HG03060 (cell line): ENCODE data around the gene TMBIM4.
"Not testable (repeated sequence)": the region's sequence is repeated elsewhere in the genome, so short reads cannot be mapped to it uniquely, and the experiment has no call there.

Source experiments
- ATAC-seq: cut with Tn5 transposase; IDR thresholded peaks from one replicate; pipeline ENCODE4 v1.9.1; 2021; ENCODE audit warnings: low read depth, moderate number of reproducible peaks; ENCODE audit not compliant: unreplicated experiment

Gene TMBIM4

DNA sequence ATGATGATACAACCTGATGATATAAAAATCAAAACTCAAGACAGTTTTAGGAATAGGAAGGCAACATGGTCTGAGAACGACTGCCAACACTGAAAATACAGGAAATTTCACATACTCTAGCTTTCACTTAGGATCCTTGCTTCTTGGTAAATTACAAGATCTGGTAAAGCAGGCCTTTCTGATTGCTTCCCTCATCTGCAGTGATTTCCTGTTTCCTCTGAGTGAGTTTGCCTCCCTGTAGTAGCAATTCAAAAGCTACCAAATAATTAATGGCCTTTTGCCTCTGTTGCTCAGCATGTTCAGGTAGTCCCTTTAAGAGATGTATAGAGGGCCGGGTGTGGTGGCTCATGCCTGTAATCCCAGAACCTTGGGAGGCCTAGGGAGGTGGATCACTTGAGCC, 17.2 kb upstream of the TMBIM4 start:
- ATAC-seq, result no peak

DNA sequence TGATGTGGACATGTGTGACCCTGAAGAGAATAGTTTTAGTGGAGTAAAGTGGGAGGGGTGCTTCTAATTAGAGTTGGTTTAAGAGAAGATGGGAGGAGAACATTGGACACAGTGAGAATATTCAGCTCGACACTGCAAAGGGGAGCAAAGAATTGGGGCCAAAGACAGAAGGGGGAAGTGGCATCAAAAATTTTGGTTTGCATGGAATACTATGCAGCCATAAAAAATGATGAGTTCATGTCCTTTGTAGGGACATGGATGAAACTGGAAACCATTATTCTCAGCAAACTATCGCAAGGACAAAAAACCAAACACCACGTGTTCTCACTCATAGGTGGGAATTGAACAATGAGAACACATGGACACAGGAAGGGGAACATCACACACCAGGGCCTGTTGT, 15.0 kb upstream of the TMBIM4 start:
- not testable (repeated sequence) for ATAC-seq

DNA sequence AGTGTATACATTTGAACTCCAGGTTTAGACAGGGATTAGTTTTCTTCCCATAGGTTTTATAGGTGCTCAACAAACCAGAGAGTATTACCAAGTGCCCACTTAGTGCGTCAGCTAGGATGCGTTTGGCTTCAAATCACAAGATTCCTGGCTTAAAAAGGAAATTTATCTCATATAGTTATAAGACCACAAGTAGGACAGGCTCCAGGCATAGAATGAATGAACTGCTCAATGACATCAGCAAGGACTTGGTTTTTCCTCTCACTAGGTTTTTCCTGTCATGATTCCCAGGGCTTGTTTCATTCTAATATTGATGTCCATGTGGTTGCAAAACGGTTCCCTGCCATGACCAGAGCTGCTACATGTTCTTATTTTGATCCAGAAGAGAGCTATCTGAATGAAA, 13.2 kb upstream of the TMBIM4 start:
- ATAC-seq, result no peak

DNA sequence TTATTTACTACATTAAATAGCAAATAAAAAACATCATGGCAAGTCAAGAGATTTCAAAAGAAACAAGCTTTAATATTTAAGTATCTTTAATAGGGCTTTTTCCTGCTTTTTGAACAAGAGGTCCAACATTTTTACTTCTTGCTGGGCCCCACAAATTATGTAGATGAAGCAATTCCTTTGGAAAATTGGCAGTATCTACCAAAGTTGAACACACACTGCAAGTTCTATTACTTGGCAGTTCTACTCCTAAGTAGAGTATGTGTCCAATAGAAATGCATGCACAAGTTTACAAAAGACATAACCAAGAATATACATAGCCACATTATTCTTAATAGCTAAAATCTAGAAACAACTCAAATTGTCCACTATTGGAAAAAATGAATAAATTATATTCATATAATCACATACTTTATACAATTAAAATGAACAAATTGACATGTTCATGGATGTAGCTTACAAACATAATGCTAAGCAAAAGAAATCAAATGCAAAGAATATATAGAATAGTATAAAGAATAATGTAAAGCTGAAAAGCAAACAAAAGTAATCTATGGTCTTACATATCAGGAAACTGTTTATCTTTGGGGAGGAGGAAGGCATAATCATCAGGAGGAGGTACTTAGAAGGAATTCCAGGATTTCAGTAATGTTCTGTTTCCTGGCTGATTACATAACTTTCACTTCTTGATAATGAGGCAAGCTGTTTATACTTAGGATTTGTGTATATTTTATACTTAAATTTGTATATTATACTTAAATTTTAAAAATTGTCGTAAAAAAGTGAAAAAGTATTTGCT, 6.5 kb upstream of the TMBIM4 start:
- ATAC-seq, result no peak

DNA sequence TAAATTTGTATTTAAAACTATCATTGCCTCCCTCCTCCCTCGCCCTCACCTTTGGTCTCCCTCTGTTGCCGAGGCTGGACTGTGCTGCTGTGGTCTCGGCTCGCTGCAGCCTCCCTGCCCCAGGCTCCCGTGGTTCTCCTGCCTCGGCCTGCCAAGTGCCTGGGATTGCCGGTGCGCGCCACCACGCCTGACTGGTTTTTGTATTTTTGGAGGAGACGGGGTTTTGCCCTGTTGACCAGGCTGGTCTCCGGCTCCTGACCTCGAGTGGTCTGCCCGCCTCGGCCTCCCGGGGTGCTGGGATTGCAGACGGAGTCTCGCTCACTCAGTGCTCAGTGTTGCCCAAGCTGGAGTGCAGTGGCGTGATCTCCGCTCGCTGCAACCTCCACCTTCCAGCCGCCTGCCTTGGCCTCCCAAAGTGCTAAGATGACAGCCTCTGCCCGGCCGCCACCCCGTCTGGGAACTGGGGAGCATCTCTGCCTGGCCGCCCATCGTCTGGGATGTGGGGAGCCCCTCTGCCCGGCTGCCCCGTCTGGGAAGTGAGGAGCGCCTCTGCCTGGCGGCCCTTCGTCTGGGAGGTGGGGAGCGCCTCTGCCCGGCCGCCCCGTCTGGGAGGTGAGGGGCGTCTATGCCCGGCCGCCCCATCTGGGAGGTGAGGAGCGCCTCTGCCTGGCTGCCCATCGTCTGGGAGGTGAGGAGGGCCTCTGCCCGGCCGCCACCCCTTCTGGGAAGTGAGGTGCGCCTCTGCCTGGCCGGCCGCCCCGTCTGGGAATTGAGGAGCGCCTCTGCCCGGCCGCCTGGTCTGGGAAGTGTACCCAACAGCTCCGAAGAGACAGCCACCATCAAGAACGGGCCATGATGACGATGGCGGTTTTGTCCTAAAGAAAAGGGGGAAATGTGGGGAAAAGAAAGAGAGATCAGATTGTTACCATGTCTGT, 4.9 kb upstream of the TMBIM4 start:
- ATAC-seq, result not testable (repeated sequence)

DNA sequence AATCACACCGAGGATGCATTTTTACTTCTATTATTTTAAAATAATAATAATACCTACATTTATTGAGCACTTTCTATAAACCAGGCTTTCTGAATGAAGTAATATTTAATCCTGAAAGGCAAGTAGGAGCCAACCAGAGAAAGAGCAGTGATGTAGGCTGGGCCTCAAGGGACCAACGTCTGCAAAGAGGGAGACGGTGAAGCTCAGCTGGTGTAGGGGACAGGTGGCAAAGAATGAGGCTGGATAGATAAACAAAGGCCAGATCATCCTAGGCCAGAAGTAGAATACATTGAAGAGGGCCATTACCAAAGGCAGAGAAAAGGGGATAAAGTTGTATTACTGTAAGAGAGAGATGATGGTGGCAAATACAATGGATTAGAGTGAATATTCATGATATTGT, 810 bp upstream of the TMBIM4 start:
- no peak for ATAC-seq

DNA sequence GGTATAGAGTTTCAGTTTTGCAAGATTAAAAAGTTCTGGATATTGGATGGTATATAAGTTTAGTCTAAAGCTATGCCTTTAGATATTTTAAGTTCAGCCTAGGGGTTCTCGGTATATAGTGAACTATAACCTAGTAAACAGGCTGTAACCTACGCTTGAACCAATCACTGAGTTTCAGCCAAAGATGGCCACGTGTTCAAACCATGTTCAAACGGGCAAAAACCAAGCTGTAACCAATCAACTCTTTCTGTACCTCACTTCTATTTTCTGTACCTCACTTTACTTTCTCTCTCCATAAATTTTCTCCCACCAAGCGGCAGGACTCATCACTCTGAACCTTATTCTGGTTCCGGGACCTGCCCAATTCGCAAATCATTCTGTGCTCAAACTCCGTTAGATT, 1.4 kb downstream of the TMBIM4 start:
- no peak for ATAC-seq

DNA sequence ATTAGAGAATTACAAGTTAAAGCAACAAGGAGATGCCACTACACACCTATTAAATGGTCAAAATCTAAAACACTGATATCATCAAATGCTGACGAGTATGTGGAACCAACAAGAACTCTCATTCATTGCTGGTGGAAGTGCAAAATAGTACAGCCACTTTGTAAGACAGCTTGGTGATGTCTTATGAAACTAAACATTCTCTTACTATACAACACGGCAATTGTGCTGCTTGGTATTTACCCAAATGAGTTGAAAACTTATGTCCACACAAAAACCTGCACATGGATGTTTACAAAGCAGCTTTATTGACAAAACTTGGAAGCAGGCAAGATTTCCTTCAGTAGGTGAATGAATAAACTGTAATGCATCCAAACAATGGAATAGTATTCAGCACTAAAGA, 3.2 kb downstream of the TMBIM4 start:
- ATAC-seq, result no peak

DNA sequence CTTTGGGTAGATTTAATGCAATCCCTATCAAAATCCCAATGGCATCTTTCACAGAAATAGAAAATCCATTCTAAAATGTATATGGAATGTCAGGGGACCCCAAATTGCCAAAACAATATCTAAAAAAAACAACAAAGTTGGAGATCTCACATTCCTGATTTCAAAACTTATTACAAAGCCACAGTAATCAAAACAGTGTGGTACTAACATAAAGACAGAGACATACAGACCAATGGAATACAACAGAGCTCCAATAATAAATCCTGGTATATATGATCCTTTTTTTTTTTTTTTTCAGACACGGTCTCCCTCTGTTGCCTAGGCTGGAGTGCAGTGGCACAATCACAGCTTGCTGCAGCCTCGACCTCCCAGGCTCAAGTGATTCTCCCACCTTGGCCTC, 4.7 kb downstream of the TMBIM4 start:
- no peak for ATAC-seq

DNA sequence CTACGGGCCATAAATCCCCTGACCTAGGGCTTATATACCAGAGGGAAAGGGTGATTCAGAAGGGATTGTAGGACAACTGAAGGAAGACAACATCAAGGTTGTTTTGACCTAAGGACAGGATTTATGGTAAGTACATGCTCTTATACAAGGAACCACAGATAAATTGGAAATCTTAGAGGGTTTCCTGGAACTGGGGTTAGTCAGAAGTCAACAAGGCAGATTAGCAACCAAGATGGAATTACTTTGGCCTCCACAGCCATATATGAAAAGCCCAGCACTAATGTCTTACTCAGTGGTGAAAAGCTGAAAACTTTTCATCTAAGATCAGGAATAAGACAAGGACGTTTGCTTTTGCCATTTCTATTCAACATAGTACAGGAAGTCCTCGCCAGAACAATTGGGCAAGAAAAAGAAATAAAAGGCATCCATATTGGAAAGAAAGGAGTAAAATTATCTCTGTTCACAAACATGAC, 5.4 kb downstream of the TMBIM4 start:
- ATAC-seq, result no peak

DNA sequence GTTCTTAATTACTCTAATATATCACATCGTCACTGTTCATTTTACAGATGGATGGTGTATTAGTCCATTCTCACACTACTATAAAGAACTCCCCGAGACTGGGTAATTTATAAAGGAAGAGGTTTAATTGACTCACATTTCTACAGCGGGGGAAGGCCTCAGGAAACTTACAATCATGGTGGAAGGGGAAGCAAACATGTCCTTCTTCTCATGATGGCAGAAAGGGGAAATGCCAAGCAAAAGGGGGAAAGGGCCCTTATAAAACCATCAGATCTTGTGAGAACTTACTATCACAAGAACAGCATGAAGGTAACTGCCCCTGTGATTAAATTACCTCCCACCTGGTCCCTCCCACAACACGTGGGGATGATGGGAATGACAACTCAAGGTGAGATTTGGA, 6.5 kb downstream of the TMBIM4 start:
- no peak for ATAC-seq

DNA sequence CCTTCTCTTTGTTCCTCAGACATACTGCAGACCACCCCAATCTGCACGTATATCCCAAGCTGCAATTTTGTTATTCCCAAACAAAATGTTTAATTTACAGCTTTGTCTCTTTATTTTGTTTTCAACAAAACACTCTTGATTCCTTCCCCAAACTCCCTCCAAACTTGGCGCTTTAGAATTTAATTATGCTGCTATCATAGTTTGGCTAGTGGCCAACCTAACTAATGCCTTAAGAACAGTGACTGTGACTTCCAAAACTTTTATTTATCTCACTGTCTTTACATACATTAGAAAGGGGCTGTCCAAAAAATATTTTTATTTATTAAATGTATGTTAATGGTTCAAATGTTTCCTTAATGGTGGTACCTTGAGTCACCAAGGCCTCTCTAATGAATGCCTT, 7.1 kb downstream of the TMBIM4 start:
- no peak for ATAC-seq

DNA sequence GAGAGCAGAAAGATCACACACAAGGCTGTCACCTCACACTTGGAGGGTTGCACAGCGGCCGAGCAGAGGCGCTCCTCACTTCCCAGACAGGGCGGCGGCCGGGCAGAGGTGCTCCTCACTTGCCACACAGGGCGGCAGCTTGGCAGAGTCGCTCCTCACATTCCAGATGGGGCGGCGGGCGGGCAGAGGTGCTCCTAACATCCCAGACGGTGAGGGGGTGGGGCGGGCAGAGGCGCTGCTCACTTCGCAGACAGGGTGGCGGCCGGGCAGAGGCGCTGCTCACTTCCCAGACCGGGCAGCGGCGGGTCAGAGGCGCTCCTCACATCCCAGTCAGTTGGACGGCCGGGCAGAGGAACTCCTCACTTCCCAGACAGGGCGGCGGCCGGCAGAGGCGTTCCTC, 9.1 kb downstream of the TMBIM4 start:
- no peak for ATAC-seq

DNA sequence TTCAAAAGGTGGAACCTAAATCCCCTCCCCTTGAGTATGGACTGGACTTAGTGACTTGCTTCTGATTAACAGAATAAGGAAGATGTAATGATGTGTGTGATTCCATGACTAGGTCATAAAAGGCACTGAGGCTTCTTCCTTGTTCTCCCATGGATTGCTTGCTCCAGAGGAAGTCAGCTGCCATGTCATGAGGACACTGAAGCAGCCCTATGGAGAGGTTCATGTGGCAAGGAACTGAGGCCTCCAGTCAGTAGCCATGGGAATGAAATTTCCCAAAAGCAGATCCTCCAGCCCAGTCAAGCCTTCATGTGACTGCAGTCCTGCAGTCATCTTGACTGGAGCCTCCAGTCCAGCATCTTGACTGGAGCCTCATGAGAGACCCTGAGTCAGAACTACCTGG, 10.7 kb downstream of the TMBIM4 start:
- ATAC-seq, result no peak

DNA sequence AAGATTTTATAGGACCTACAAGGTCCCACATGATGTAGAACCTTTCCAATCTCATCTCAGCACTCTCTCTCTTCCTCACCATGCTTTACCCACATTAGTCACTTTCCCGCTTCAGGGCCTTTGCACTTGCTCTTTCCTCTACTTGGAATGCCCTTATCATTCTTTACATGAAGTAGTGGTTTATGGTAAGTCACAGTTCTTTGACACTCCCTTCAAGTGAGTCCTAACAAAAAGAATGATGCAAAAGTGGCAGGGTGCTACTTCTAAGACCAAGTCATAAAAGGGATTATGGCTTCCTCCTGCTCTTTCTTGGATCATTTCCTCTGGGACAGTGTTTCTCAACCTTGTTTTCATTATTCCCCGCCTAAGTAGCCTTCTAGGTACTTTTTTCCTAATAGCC, 13.1 kb downstream of the TMBIM4 start:
- no peak for ATAC-seq

DNA sequence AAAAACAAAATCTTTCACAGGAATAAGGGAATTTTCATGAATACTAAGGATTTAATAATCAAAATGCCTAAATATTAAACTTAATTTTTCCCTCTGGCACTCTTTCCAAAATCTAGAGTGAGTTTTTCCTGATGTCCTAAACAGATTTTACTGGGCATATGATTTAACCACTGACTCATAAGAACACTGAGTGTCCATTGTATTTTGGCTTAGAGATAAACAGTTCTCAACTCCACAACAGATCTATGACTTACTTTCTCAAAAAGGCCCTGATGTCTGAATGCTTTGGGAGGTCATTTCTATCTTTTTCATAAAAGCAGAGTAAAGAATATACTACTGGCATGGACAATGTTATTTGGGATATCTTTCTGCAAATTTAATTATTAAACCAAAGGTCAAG, 15.0 kb downstream of the TMBIM4 start:
- no peak for ATAC-seq

DNA sequence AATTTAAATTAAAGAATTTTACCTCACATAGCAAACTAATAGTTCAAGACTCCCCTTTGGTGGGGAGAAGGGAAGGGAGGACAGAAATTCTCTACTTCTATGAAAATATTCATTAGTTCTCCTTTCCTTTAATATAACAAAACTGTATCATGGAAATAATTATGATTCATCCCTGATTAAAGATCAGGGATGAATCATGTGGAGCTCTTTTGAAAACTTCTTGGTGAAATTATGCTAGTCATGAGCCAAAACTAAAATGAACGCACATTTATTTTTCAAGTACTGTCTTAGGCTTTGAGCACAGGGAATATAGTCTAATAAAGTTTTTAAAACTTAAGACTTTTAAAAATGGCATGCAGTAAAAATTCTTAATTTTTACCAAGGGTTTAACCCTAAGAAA, 17.1 kb downstream of the TMBIM4 start:
- no peak for ATAC-seq

DNA sequence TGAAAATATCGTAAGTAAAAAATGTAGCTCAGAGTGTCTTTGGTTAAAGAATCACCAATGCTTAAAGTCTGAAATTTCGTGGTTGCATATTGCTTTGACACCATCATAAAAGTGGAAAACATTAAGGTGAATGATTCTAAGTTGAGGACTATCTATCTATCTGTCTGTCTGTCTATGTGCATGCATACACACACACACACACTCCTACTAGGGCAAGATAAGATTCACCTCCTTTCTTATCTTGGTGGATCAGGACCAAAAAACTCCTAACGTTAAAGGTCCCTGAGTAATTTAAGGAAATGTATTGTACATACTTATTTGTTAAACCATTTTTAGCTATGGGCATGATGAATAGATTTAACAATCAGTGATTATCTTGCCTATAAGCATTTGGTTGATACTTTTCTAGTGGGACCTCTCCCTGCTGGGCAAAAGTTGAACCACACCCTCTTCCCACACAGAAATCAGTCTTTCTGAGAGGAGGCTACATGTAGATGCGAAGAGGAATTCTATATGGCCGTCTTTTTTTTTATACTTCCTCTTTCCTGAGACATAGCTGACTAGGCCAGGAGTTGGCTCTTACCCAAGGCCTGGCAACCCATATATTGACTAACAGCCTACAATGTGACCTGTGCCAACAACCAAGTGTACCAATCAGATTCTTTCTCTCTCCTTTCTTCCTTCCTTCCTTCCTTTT, 19.9 kb downstream of the TMBIM4 start:
- no peak for ATAC-seq

DNA sequence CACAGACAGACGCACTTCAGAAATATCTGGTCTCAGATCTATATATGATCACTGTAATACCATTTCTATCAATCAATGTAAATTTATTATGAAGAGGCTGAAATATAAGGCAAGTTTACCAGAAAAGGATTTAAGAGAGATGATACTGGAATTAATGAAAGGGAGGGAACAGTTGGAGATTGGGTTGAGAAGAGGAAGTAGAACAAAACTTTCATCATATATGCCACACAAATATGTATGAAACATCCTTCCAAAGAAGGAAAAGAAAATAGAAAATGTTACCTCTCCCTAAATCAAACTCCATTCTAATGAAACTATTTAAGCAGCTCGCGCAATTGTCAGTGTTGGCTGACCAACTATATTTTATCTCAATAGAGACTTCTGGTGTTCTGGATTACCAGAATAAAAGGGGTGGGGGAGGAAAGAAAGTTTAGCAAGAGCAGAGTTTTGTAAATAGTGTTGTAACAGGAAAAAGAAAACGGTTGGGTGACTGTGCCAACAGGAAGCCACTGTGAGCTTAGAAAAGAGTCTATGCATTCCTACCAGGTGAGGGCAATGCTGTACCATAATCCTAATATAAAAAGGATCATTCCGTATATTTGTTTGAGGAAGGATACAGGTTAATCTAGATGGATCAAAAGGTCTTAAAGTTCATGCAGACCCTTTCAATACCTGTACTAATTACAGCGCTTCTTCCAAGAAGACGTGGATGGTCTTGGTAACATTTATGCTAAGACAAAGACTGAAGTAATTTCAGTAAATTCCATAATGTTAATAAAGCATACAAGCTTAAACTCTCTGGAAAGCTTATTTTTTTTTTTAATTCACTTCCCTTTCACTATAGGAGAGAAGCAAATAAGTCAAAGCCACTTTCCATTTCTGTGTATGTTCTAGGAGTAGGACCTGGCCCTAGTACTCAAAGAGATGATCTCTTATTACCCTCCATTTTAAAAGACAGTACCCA, 24.7 kb downstream of the TMBIM4 start:
- no peak for ATAC-seq

DNA sequence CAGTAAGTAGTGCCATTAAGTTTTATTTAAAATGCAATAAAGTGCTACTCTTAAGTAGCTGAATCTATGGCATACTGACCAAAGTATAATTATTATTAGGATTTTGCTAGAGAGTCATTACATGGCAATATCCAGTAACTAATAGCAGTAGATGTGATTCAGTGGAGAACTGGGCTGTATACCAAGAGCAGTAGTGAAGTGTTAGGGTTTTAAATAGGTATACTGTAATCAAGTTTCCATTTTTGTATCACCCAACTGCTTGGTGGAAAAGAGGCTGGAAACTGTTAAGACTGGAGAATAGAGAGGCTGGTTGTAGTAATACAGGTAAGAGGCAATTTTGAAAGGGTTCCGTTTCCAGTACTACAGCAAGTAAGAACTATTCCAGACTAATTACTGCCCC, 25.9 kb downstream of the TMBIM4 start:
- ATAC-seq, result no peak
